Chondrocyte (in vitro differentiated cells): ENCODE data around the gene CCDC88C. TPM values are rescaled to one million over a fixed set of nuclear protein-coding genes. Genes with fewer than 3 reads are reported as not detected.

Experiments
- DNase-seq: peaks from one replicate; pipeline ENCODE4 v3.0.0; 2021; ENCODE audit warnings: mixed read lengths, low spot score
- H3K27ac Mint-ChIP-seq: one replicate; pipeline ENCODE4 v1.8.0; 2021; ENCODE audit warnings: mild to moderate bottlenecking, moderate library complexity, mixed read lengths; ENCODE audit not compliant: unreplicated experiment
- H3K27me3 Mint-ChIP-seq: 2 replicates; pipeline ENCODE4 v1.8.0; 2021; ENCODE audit warnings: low read depth, mixed read lengths
- H3K36me3 Mint-ChIP-seq: 2 replicates; pipeline ENCODE4 v1.8.0; 2021; ENCODE audit warnings: low read depth, mixed read lengths
- H3K4me1 Mint-ChIP-seq: 2 replicates; pipeline ENCODE4 v1.8.0; 2021; ENCODE audit warnings: low read depth, mild to moderate bottlenecking, mixed read lengths
- H3K4me3 Mint-ChIP-seq: one replicate; pipeline ENCODE4 v1.8.0; 2021; ENCODE audit warnings: mild to moderate bottlenecking, moderate library complexity, mixed read lengths; ENCODE audit not compliant: unreplicated experiment
- H3K9me3 Mint-ChIP-seq: 2 replicates; pipeline ENCODE4 v1.8.0; 2021; ENCODE audit warnings: low read depth, mixed read lengths
- total RNA-seq: library from RNA; stranded (reverse); gene quantifications from 3 replicates; pipeline ENCODE4 v1.2.1, GENCODE V29; 2021
- TF ChIP-seq, protein P1 (sequence below): fragments of 200-600 bp; sonication (generic); IDR thresholded peaks from 2 replicates; pipeline ENCODE4 v1.5.0; 2021; ENCODE audit warnings: antibody characterized with exemption, mild to moderate bottlenecking, moderate library complexity

CCDC88C gene
- total RNA-seq, 1 donor from 2014 or later: 2.3 TPM

DNA sequence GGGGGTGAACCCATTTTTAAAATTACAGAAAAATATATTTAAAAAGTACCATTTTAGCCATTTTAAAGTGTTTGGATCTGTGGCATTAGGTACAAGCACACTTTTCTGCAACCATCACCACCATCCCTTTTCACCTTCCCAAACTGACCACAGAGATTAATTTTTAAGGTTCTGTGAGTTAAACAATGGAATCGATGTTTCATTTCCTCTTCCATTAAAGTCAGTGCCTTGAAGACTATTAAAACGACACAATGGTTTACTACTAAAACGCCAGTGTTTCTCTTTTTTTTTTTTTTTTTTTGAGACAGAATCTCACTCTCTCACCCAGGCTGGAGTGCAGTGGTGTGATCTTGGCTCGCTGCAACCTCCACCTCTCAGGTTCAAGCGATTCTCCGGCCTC lies 95.0 kb downstream of the CCDC88C start:
- H3K27ac Mint-ChIP-seq: no peak overlapping the region
- peaks cover 3% of the 10 kb centered on the region for H3K4me1 Mint-ChIP-seq
- H3K36me3 Mint-ChIP-seq: no peaks in the 10 kb centered on the region
- no peak overlapping the region for H3K4me3 Mint-ChIP-seq
- no peaks in the 10 kb centered on the region for H3K27me3 Mint-ChIP-seq
- TF ChIP-seq, protein P1, sequence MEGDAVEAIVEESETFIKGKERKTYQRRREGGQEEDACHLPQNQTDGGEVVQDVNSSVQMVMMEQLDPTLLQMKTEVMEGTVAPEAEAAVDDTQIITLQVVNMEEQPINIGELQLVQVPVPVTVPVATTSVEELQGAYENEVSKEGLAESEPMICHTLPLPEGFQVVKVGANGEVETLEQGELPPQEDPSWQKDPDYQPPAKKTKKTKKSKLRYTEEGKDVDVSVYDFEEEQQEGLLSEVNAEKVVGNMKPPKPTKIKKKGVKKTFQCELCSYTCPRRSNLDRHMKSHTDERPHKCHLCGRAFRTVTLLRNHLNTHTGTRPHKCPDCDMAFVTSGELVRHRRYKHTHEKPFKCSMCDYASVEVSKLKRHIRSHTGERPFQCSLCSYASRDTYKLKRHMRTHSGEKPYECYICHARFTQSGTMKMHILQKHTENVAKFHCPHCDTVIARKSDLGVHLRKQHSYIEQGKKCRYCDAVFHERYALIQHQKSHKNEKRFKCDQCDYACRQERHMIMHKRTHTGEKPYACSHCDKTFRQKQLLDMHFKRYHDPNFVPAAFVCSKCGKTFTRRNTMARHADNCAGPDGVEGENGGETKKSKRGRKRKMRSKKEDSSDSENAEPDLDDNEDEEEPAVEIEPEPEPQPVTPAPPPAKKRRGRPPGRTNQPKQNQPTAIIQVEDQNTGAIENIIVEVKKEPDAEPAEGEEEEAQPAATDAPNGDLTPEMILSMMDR: no peak
- no peak for DNase-seq
- no peaks in the 10 kb centered on the region for H3K9me3 Mint-ChIP-seq

DNA sequence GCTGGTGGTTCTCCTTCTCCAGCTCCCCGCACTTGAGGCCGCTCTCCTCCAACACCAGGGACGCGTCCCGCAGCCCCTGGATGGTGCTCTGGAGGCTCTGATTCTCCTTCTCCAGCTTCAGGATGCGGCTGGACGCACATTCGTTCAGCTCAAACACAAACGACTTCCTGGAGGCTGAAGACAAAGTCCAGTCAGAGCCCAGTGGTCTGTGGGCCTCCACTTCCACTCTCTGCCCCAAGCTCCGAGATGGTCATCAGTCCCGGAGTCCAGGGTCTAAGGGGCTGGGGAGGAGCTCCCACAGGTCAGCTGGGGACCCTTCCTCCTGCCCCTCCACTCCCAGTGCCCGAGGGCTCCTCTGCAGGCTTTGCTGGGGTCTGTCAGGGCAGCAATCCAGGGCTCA lies 96.5 kb downstream of the CCDC88C start:
- no peak for DNase-seq
- TF ChIP-seq, protein P1: no peak
- Mint-ChIP-seq H3K4me1 (peaks cover 10% of the 10 kb centered on the region), H3K4me3 (no peak overlapping the region), H3K36me3 (no peaks in the 10 kb centered on the region), H3K27ac (no peak overlapping the region), H3K27me3 (no peaks in the 10 kb centered on the region), H3K9me3 (no peaks in the 10 kb centered on the region)

DNA sequence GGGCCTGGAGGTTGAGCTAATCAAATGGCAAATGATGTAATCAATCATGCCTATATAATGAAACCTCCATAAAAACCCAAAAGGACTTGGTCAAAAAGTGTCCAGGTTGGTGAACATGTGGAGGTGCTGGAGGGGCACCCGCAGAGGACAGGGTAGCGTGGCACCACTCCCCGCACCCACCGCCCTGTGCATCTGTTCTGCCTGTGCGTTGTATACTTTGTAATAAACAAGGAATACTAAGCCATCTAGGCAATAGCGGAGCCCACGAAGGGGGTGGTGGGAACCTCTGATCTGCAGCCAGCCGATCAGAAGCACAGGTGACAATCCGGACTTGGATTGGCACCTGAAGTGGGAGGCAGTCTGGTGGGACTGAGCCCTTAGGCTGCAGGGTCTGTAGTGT lies 97.4 kb downstream of the CCDC88C start:
- H3K9me3 Mint-ChIP-seq: no peaks in the 10 kb centered on the region
- no peaks in the 10 kb centered on the region for H3K36me3 Mint-ChIP-seq
- TF ChIP-seq, protein P1: no peak
- no peak for DNase-seq
- H3K27ac Mint-ChIP-seq: no peak overlapping the region
- no peaks in the 10 kb centered on the region for H3K27me3 Mint-ChIP-seq
- peaks cover 10% of the 10 kb centered on the region for H3K4me1 Mint-ChIP-seq
- no peak overlapping the region for H3K4me3 Mint-ChIP-seq

DNA sequence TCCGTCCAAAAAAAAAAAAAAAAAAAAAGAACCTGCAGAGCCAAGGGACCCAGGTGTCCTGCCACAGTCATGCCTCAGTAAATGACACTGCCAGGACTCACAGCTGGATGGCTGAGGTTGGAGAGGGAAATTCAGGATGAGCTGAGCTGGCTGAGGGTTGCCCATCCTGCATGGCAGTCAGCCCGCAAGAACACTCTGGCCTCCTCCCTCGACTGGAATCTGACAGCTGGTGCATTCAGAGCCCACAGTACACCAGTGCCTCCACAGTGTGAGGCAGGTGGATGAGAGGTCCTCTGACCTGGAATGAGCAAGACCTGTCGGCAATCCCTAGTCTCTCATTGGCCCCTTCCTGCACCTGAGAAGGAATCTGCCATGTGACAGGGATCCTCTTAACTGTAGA lies 98.7 kb downstream of the CCDC88C start:
- H3K27ac Mint-ChIP-seq: no peak overlapping the region
- no peak for DNase-seq
- no peaks in the 10 kb centered on the region for H3K27me3 Mint-ChIP-seq
- H3K4me3 Mint-ChIP-seq: no peak overlapping the region
- TF ChIP-seq, protein P1: no peak
- H3K36me3 Mint-ChIP-seq: no peaks in the 10 kb centered on the region
- H3K4me1 Mint-ChIP-seq: peaks cover 10% of the 10 kb centered on the region
- H3K9me3 Mint-ChIP-seq: no peaks in the 10 kb centered on the region

DNA sequence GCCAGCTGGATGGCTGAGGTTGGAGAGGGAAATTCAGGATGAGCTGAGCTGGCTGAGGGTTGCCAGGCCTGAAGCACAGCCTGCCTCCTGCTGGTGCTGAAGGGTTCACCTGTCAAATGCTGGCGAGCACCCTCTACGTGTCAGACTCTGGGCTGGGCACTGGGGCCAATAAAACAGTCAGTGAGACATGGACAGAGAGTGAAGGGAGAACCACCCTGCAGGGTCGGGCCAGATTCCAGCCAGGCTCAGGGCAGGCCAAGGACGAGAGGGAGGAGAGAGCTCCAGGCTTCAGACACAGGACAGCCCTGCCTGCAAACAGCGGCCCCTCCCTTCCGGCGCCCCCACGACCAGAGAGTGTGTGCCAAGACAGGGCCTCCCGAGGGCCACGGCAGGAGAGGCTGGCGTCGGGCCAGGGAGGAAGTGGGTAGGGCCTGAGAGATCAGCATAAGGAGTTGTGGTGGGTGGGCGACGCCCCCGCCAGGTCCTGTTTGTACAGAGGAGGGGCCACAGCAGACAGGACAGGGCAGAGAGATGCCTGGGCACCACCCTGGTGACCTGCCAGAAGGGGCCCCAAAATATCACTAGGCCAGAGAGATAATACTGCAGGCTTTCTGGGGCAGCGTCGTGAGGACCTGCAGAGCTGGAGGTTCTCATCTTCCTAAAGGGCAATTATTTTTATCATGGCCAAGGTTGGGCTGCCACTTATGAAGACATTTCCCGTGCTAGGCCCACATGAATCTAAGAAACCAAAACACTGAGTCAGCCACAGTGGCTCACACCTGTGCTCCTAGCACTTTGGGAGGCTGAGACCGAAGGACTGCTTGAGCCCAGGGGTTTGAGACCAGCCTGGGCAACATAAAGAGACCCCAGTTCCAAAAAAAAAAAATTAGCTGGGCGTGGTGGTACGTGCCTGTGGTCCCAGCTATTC lies 100.0 kb downstream of the CCDC88C start:
- H3K4me3 Mint-ChIP-seq: no peak overlapping the region
- no peaks in the 10 kb centered on the region for H3K36me3 Mint-ChIP-seq
- TF ChIP-seq, protein P1: peak; percentile 30
- no peaks in the 10 kb centered on the region for H3K27me3 Mint-ChIP-seq
- peaks cover 10% of the 10 kb centered on the region for H3K4me1 Mint-ChIP-seq
- no peak overlapping the region for H3K27ac Mint-ChIP-seq
- no peaks in the 10 kb centered on the region for H3K9me3 Mint-ChIP-seq
- no peak for DNase-seq
